AG09319 (cell line): Measurements from ENCODE around the gene TFDP1.

Source experiments
- DNase-seq: peaks from one replicate; pipeline ENCODE4 v3.0.0-alpha.2; 2010; ENCODE audit warnings: low read depth; ENCODE audit errors: extremely low read depth
- CTCF ChIP-seq: IDR thresholded peaks from 2 replicates; pipeline ENCODE4 v1.5.1; 2011; ENCODE audit warnings: low read depth, mild to moderate bottlenecking, inconsistent platforms, low read length, moderate library complexity

TFDP1 gene

GRCh38 chr13:113638806-113639205 is 54.3 kb downstream of the TFDP1 start:
- no peak for DNase-seq
- no peak for TF ChIP-seq CTCF

GRCh38 chr13:113639616-113640262 is 55.2 kb downstream of the TFDP1 start:
- TF ChIP-seq CTCF: no peak
- no peak for DNase-seq

- TF ChIP-seq CTCF: no peak
- no peak for DNase-seq
These were observed 56.9 kb downstream of the TFDP1 start for GRCh38 chr13:113641426-113641825.

- DNase-seq: no peak
These were observed 58.0 kb downstream of the TFDP1 start for GRCh38 chr13:113642563-113642962.

GRCh38 chr13:113643593-113643992 is 59.0 kb downstream of the TFDP1 start:
- DNase-seq: no peak
- no peak for TF ChIP-seq CTCF

More at GRCh38 chr13:113642563-113642962, 58.0 kb downstream of the TFDP1 start:
- TF ChIP-seq CTCF: no peak

GRCh38 chr13:113644800-113645199 is 60.2 kb downstream of the TFDP1 start:
- no peak for DNase-seq
- TF ChIP-seq CTCF: no peak

GRCh38 chr13:113645329-113645728 is 60.8 kb downstream of the TFDP1 start:
- TF ChIP-seq CTCF: no peak
- no peak for DNase-seq
